Pancreas (tissue), 10 donors: Measurements from ENCODE around the gene AFF1. TPM values are rescaled to one million over a fixed set of nuclear protein-coding genes. Genes with fewer than 3 reads are reported as not detected.

Experiments
- ATAC-seq, 4 donors: fragments of 200-7000 bp; cut with Tn5 transposase; one replicate each; pipeline versions ENCODE4 v1.8.0 to v1.9.1; 2020; ENCODE audit warnings: mild to moderate bottlenecking in 4 of 4, moderate library complexity in 4 of 4
- DNase-seq, 6 donors: peaks; one replicate each; pipeline ENCODE4 v3.0.0-alpha.2; 2020
- FAIRE-seq: peaks from 2 replicates; lab custom pipeline; 2012; peaks lifted over from hg19 to GRCh38; lab: Jason Lieb, UNC
- H3K27ac ChIP-seq, 4 donors: fragments of 200-600 bp; sonication (generic); 1 replicate in 3 of 4; 2 replicates in 1 of 4; pipeline versions ENCODE4 v1.5.0 to v1.8.0; 2020
- H3K27me3 ChIP-seq, 4 donors: fragments of 200-600 bp; one replicate each; pipeline ENCODE4 v1.8.0; 2021
- H3K36me3 ChIP-seq, 3 donors: fragments of 200-600 bp; sonication (generic) in 1 of 3; one replicate each; pipeline versions ENCODE4 v1.5.0 to v1.8.0; 2020 to 2021
- H3K4me1 ChIP-seq, 3 donors: fragments of 200-600 bp; one replicate each; pipeline ENCODE4 v1.8.0; 2021
- H3K4me3 ChIP-seq, 4 donors: fragments of 200-600 bp; sonication (generic) in 2 of 4; one replicate each; pipeline versions ENCODE4 v1.5.0 to v1.8.0; 2020 to 2021
- H3K9me3 ChIP-seq, 4 donors: fragments of 200-600 bp; one replicate each; pipeline ENCODE4 v1.8.0; 2021
- WGBS, 2 donors: extraction: QIAGEN DNeasy Blood & Tissue Kit; methylation state at CpG; one replicate each; pipeline ENCODE4 v1.1.7; 2013; 5-methylcytosine and 5-hydroxymethylcytosine counted together
- intact Hi-C, 3 donors: fragments of 100-400 bp; cut with DNase I; formaldehyde crosslinking; loops; one replicate each; pipeline versions ENCODE4 v1.11.1 to v1.14.2; 2022
- polyA plus RNA-seq, 2 donors: library from polyadenylated mRNA; stranded (reverse); fragments of 200-250 nt; gene quantifications; one replicate each; pipeline ENCODE4 v1.2.3, GENCODE V29; 2013
- total RNA-seq, 6 donors: library from RNA; stranded (reverse); fragmentation: NEBNext Ultra II Directional in 4 of 6; extraction: Animal tissue kit (Norgen Biotek cat#: 25700) in 4 of 6; gene quantifications; one replicate each; pipeline versions ENCODE4 v1.2.1 to v1.2.4, GENCODE V29; 2021 to 2023
- TF ChIP-seq, protein P1 (sequence below), 4 donors: fragments of 200-600 bp; sonication (generic) in 3 of 4; IDR thresholded peaks; one replicate each; pipeline versions ENCODE4 v1.5.0 to v1.8.0; 2021; ENCODE audit warnings: antibody characterized with exemption in 4 of 4
- donor health status: healthy with polysubstance abuse.
- donor health status: DM: no; HTN: no; CAD: no; lungs with moderate emphysema.
- donor health status: DM: no; HTN: no; CAD: no.
- donor health status: control.
- donor health status: control.
- donor health status: Bipolar disorder and iron deficiency.
- donor health status: DM: yes; HTN: yes; CAD: no.
- donor health status: DM: no; HTN: no; CAD: no.
- donor health status: DM: no; HTN: no; CAD: no.
- donor health status: DM: yes; HTN: yes; CAD: no.

Gene AFF1
- total and polyA plus RNA-seq, 8 donors = 11.8 to 62.0 (median 40.4) TPM

DNA sequence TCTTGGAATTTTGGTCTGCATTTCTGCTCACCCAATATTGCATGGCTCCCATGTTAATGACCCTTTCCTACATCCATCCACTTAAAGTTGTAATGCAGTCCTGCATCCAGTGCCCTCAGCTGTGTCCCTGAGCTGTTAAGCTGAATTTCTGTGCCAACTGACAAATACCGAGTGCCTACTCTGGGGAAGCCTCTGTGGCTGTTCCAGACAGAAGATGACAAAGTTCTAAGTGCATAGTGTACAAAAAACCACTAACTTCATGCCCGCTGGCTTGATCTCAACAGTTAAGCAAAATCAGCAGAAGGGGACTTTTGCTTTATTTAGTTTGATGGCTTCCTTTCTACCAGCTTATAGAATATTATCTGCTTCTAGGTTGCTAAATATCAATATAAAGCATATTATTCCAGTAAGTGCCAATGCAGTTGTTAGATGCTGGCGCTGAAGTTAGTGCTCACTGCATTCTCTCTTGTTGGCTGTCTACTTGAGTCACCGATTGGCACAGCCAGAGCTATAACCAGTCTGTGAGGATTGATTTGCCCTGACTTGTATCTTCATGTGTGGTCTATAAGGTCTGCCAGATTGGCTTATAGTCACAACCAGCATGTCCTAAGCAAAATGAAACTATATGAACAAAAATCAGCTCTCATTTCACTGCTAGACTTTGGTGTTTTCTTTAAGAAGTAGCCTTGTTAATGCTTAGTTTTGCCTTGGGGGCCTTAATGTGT lies 186.7 kb downstream of the AFF1 start:
- Histone ChIP-seq H3K27me3 (no peaks in the 10 kb centered on the region), H3K36me3 (peaks cover 0 to 52% (median 5%) of the 10 kb centered on the region in 3 donors), H3K4me3 (no peak overlapping the region), H3K27ac (peak overlapping the region in 1 of 4 donors; percentile 3), H3K9me3 (no peaks in the 10 kb centered on the region), H3K4me1 (peaks cover 0 to 6% (median 4%) of the 10 kb centered on the region in 3 donors)
- TF ChIP-seq, protein P1, sequence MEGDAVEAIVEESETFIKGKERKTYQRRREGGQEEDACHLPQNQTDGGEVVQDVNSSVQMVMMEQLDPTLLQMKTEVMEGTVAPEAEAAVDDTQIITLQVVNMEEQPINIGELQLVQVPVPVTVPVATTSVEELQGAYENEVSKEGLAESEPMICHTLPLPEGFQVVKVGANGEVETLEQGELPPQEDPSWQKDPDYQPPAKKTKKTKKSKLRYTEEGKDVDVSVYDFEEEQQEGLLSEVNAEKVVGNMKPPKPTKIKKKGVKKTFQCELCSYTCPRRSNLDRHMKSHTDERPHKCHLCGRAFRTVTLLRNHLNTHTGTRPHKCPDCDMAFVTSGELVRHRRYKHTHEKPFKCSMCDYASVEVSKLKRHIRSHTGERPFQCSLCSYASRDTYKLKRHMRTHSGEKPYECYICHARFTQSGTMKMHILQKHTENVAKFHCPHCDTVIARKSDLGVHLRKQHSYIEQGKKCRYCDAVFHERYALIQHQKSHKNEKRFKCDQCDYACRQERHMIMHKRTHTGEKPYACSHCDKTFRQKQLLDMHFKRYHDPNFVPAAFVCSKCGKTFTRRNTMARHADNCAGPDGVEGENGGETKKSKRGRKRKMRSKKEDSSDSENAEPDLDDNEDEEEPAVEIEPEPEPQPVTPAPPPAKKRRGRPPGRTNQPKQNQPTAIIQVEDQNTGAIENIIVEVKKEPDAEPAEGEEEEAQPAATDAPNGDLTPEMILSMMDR (IDR thresholded peaks at IDR 0.05) = no peak
- no peak for DNase-seq
- intact Hi-C loops = no loop called here
- peak in 3 of 4 donors; percentile 10 to 22 (median 15) for ATAC-seq
- no peak for FAIRE-seq
- 61 to 63% methylated on average over 4 of the region's 4 CpGs for WGBS, 2 donors

DNA sequence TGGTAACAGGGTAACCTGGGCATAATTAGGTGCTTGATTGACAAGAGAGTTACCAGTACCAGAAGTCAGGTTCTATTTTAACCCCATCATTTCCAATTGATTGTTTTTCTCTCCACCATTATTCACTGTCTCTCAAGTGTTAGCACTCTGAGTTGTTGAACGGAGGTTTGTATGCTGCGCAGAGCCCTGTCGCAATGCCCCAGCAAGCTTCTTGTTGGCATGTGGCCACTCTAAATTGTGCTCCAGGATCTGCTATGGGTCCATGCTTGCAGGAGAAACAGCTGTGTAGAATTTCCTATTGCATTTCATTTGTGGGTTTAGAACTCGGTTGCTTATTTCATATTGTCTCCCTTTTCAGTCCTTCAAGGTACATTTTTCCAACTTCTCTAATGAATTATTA lies 187.4 kb downstream of the AFF1 start:
- intact Hi-C loops = no loop called here
- Histone ChIP-seq H3K9me3 (no peaks in the 10 kb centered on the region), H3K4me1 (peaks cover 0 to 6% (median 4%) of the 10 kb centered on the region in 3 donors), H3K4me3 (no peak overlapping the region), H3K27me3 (no peaks in the 10 kb centered on the region), H3K36me3 (peaks cover 0 to 52% (median 10%) of the 10 kb centered on the region in 3 donors), H3K27ac (peak overlapping the region in 1 of 4 donors; percentile 3)
- WGBS, 2 donors = 87 to 91% methylated on average over 4 of the region's 4 CpGs
- TF ChIP-seq, protein P1 (IDR thresholded peaks at IDR 0.05) = no peak
- no peak for FAIRE-seq
- no peak for ATAC-seq
- no peak for DNase-seq

DNA sequence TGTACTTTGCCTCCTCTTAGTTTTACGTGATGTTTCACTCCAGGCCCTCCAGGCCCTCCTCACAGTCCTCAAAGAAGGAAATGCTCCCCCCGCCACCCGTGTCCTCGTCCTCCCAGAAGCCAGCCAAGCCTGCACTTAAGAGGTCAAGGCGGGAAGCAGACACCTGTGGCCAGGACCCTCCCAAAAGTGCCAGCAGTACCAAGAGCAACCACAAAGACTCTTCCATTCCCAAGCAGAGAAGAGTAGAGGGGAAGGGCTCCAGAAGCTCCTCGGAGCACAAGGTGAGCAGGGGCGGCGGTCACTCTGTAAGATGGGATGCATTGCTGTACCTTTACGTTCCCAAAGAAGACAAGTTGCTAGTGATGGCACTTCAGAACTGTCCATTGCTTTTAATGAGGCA lies 191.2 kb downstream of the AFF1 start:
- Histone ChIP-seq H3K27ac (no peak overlapping the region), H3K4me1 (peaks cover 0 to 4% (median 4%) of the 10 kb centered on the region in 3 donors), H3K27me3 (no peaks in the 10 kb centered on the region), H3K36me3 (peaks cover 0 to 50% (median 18%) of the 10 kb centered on the region in 3 donors), H3K9me3 (no peaks in the 10 kb centered on the region), H3K4me3 (no peak overlapping the region)
- TF ChIP-seq, protein P1 (IDR thresholded peaks at IDR 0.05) = no peak
- 89 to 95% methylated on average over 9 of the region's 9 CpGs for WGBS, 2 donors
- intact Hi-C loops = no loop called here
- no peak for FAIRE-seq
- peak in 1 of 6 donors; percentile 30 for DNase-seq
- no peak for ATAC-seq

DNA sequence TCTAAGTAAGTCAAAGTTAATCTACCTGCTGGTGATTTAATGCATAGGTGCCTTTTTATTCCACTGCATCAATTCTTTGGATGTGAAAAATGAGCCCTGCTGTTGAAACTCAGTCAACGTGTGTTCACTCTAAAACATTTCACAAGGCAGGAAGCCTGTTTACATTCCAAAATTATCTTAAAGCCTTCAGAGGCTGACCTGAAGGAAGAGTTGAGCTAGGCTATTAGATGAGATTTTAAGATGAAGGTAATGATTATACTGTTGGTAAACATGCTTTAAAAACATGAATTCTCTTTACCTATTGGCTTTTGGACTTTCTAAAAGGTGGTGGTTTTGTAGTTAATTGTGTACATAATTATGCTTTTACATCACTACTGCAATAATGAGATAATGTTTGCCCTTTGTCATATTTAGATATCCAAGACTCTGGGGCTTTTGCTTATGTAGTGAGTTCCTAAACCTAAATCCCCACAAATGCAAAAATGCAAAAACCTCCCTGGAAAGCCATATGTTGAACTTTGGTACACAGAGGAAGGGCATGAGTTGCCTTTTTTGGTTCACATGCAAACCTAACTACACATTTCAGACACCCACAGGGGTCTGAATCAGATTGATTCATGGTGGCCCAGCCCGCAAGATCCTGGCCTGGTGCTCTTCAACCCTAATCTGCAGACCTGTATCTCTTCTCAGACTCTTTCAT lies 193.3 kb downstream of the AFF1 start:
- H3K27ac ChIP-seq = no peak overlapping the region
- intact Hi-C loops = no loop called here
- 66 to 68% methylated on average over 2 of the region's 2 CpGs for WGBS, 2 donors
- DNase-seq = no peak
- ATAC-seq = no peak
- no peak for FAIRE-seq
- H3K4me3 ChIP-seq = no peak overlapping the region
- no peaks in the 10 kb centered on the region for H3K9me3 ChIP-seq
- H3K4me1 ChIP-seq = no peaks in the 10 kb centered on the region
- peaks cover 0 to 64% (median 30%) of the 10 kb centered on the region in 3 donors for H3K36me3 ChIP-seq
- no peaks in the 10 kb centered on the region for H3K27me3 ChIP-seq
- TF ChIP-seq, protein P1 (IDR thresholded peaks at IDR 0.05) = no peak
